ENCODE measurements around the gene SRMS.

SRMS gene

DNA sequence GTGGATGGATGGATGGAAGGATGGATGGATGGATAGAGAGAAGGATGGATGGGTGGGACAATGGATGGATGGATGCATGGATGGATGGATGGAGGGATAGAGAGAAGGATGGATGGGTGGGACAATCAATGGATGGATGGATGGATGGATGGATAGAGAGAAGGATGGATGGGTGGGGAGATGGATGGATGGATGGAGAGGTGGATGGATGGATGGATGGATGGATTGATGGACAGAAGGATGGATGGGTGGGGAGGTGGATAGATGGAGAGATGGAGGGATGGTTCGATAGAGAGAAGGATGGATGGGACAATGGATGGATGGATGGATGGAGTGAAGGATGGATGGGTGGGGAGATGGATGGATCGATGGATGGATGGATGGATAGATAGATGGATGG is 55.0 kb downstream of the SRMS start:
- Histone ChIP-seq H2BK120ac (ENCODE audit: low read depth, low read length) (no peak overlapping the region), H3K14ac (ENCODE audit: low read length) (peak overlapping the region; percentile 2), H3K27ac (replicated peaks; ENCODE audit: low read length) (no peak overlapping the region), H3K36me3 (replicated peaks in 1 of 2; ENCODE audit: control insufficient read depth in 2 of 2, insufficient read depth in 2 of 2, low read length in 2 of 2) (no peaks in the 10 kb centered on the region), H3K4me2 (ENCODE audit: insufficient read depth, low read length, poor library complexity, severe bottlenecking) (no peak overlapping the region), H2AK5ac (ENCODE audit: low read depth, low read length) (no peak overlapping the region), H2BK5ac (ENCODE audit: low read length) (no peak overlapping the region), H3K9me3 (replicated peaks in 1 of 2; ENCODE audit: control insufficient read depth in 2 of 2, insufficient read depth in 1 of 2, low read depth in 1 of 2, low read length in 2 of 2) (peaks cover 0 to 3% of the 10 kb centered on the region in 2 donors), H3K18ac (ENCODE audit: low read length) (no peak overlapping the region), H4K91ac (ENCODE audit: low read depth, low read length, poor library complexity) (no peak overlapping the region), H3K9ac (ENCODE audit: low read depth, low read length, poor library complexity) (no peak overlapping the region), H2BK15ac (ENCODE audit: low read length) (no peak overlapping the region), H3K27me3 (ENCODE audit: control insufficient read depth in 3 of 3, insufficient read depth in 3 of 3, low read depth in 1 of 3, low read length in 3 of 3) (peaks cover 11 to 39% (median 30%) of the 10 kb centered on the region in 3 experiments), H2AFZ (ENCODE audit: low read length) (no peak overlapping the region), H3K79me1 (ENCODE audit: low read depth, low read length) (peaks cover 2% of the 10 kb centered on the region), H3K4me1 (ENCODE audit: control insufficient read depth in 2 of 2, insufficient read depth in 1 of 2, low read depth in 1 of 2, low read length in 2 of 2) (peaks cover 0 to 3% of the 10 kb centered on the region in 2 donors), H3K4me3 (ENCODE audit: low read length in 2 of 2) (peak overlapping the region in 1 of 2 donors; percentile 44), H3K23ac (ENCODE audit: low read depth, low read length, poor library complexity) (no peak overlapping the region), H3K4ac (ENCODE audit: low read length) (no peak overlapping the region), H2BK12ac (ENCODE audit: low read length) (no peak overlapping the region), H4K8ac (ENCODE audit: low read depth, low read length) (no peak overlapping the region)
- 92 to 100% methylated on average over 1 to 2 of the region's 2 CpGs for WGBS, 2 donors (ENCODE audit: extremely low coverage in 2 of 2, insufficient read length in 2 of 2, insufficient replicate concordance in 1 of 2)
- DNase-seq (ENCODE audit: low spot score), result no peak

DNA sequence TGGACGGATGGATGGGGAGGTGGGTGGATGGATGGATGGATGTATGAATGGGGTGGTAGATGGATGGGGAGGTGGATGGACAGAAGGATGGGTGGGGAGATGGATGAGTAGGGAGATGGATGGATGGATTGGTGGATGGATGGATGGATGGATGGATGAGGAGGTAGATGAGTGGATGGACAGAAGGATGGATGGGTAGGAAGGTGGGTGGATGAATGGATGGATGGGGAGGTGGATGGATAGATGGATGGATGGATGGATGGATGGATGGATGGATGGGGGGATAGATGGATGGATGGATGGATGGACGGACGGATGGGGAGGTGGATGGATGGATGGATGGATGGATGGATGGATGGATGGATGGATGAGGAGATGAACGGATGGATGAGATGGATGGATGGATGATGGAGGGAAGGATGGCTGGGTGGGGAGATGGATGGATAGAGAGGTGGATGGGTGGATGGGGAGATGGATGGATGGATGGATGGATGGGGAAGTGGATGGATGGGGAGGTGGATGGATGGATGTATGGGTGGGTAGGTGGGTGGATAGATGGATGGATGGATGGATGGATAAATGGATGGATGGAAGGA is 55.8 kb downstream of the SRMS start:
- H3K14ac ChIP-seq (ENCODE audit: low read length), result no peak overlapping the region
- H3K18ac ChIP-seq (ENCODE audit: low read length), result no peak overlapping the region
- H3K79me1 ChIP-seq (ENCODE audit: low read depth, low read length), result peaks cover 4% of the 10 kb centered on the region
- peaks cover 0 to 3% of the 10 kb centered on the region in 2 donors for H3K4me1 ChIP-seq (ENCODE audit: control insufficient read depth in 2 of 2, insufficient read depth in 1 of 2, low read depth in 1 of 2, low read length in 2 of 2)
- H2BK120ac ChIP-seq (ENCODE audit: low read depth, low read length), result no peak overlapping the region
- no peak overlapping the region for H2AK5ac ChIP-seq (ENCODE audit: low read depth, low read length)
- no peak overlapping the region for H4K91ac ChIP-seq (ENCODE audit: low read depth, low read length, poor library complexity)
- no peak overlapping the region for H2AFZ ChIP-seq (ENCODE audit: low read length)
- H3K9ac ChIP-seq (ENCODE audit: low read depth, low read length, poor library complexity), result no peak overlapping the region
- peaks cover 0 to 3% of the 10 kb centered on the region in 2 donors for H3K9me3 ChIP-seq (replicated peaks in 1 of 2; ENCODE audit: control insufficient read depth in 2 of 2, insufficient read depth in 1 of 2, low read depth in 1 of 2, low read length in 2 of 2)
- H3K27ac ChIP-seq (replicated peaks; ENCODE audit: low read length), result no peak overlapping the region
- H3K27me3 ChIP-seq (ENCODE audit: control insufficient read depth in 3 of 3, insufficient read depth in 3 of 3, low read depth in 1 of 3, low read length in 3 of 3), result peaks cover 6 to 36% (median 27%) of the 10 kb centered on the region in 3 experiments
- no peak overlapping the region for H2BK12ac ChIP-seq (ENCODE audit: low read length)
- H3K23ac ChIP-seq (ENCODE audit: low read depth, low read length, poor library complexity), result no peak overlapping the region
- no peak for DNase-seq (ENCODE audit: low spot score)
- H4K8ac ChIP-seq (ENCODE audit: low read depth, low read length), result no peak overlapping the region
- 100% methylated on average over 4 of the region's 4 CpGs; no CpG with 5 or more reads in 1 of the 2 donors for WGBS, 2 donors (ENCODE audit: extremely low coverage in 2 of 2, insufficient read length in 2 of 2, insufficient replicate concordance in 1 of 2)
- no peak overlapping the region for H3K4ac ChIP-seq (ENCODE audit: low read length)
- no peak overlapping the region for H3K4me3 ChIP-seq (ENCODE audit: low read length in 2 of 2)
- H3K36me3 ChIP-seq (replicated peaks in 1 of 2; ENCODE audit: control insufficient read depth in 2 of 2, insufficient read depth in 2 of 2, low read length in 2 of 2), result no peaks in the 10 kb centered on the region
- H2BK15ac ChIP-seq (ENCODE audit: low read length), result no peak overlapping the region
- no peak overlapping the region for H2BK5ac ChIP-seq (ENCODE audit: low read length)
- no peak overlapping the region for H3K4me2 ChIP-seq (ENCODE audit: insufficient read depth, low read length, poor library complexity, severe bottlenecking)

DNA sequence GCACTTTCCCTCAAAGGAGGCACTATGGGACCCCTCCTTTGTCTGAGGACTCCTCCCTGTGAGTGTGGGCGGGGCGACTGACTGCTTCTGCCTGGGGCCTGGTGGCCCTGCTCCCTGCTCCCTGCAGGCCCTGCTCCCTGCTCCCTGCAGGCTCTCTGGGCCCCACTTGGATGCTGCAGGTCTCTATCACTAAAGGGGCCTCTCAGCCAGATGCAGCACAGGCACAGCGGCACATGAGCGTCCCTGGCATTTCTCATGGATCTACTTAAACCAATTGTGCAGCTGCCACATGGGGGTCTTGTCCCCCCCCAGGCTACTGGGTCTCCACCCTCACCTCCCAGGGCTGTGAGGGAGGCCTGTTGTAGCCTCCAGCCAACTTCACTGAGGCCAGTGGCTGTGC is 56.5 kb downstream of the SRMS start:
- H3K36me3 ChIP-seq (replicated peaks in 1 of 2; ENCODE audit: control insufficient read depth in 2 of 2, insufficient read depth in 2 of 2, low read length in 2 of 2), result no peaks in the 10 kb centered on the region
- WGBS, 2 donors (ENCODE audit: extremely low coverage in 2 of 2, insufficient read length in 2 of 2, insufficient replicate concordance in 1 of 2), result no CpG with 5 or more reads among the region's 4 CpGs
- H3K14ac ChIP-seq (ENCODE audit: low read length), result peak overlapping the region; percentile 21
- no peak overlapping the region for H2BK15ac ChIP-seq (ENCODE audit: low read length)
- no peak overlapping the region for H2BK12ac ChIP-seq (ENCODE audit: low read length)
- peak overlapping the region; percentile 27 for H3K18ac ChIP-seq (ENCODE audit: low read length)
- H4K8ac ChIP-seq (ENCODE audit: low read depth, low read length), result no peak overlapping the region
- no peak overlapping the region for H3K4me2 ChIP-seq (ENCODE audit: insufficient read depth, low read length, poor library complexity, severe bottlenecking)
- peaks cover 0 to 3% of the 10 kb centered on the region in 2 donors for H3K9me3 ChIP-seq (replicated peaks in 1 of 2; ENCODE audit: control insufficient read depth in 2 of 2, insufficient read depth in 1 of 2, low read depth in 1 of 2, low read length in 2 of 2)
- peak overlapping the region; percentile 68 for H2AK5ac ChIP-seq (ENCODE audit: low read depth, low read length)
- H2BK120ac ChIP-seq (ENCODE audit: low read depth, low read length), result no peak overlapping the region
- no peak overlapping the region for H4K91ac ChIP-seq (ENCODE audit: low read depth, low read length, poor library complexity)
- H3K9ac ChIP-seq (ENCODE audit: low read depth, low read length, poor library complexity), result no peak overlapping the region
- no peak overlapping the region for H2AFZ ChIP-seq (ENCODE audit: low read length)
- no peak overlapping the region for H3K27ac ChIP-seq (replicated peaks; ENCODE audit: low read length)
- no peak overlapping the region for H3K4me3 ChIP-seq (ENCODE audit: low read length in 2 of 2)
- DNase-seq (ENCODE audit: low spot score), result no peak
- peaks cover 4% of the 10 kb centered on the region for H3K79me1 ChIP-seq (ENCODE audit: low read depth, low read length)
- H3K23ac ChIP-seq (ENCODE audit: low read depth, low read length, poor library complexity), result no peak overlapping the region
- H3K4ac ChIP-seq (ENCODE audit: low read length), result no peak overlapping the region
- peaks cover 0 to 3% of the 10 kb centered on the region in 2 donors for H3K4me1 ChIP-seq (ENCODE audit: control insufficient read depth in 2 of 2, insufficient read depth in 1 of 2, low read depth in 1 of 2, low read length in 2 of 2)
- peak overlapping the region; percentile 82 for H2BK5ac ChIP-seq (ENCODE audit: low read length)
- H3K27me3 ChIP-seq (ENCODE audit: control insufficient read depth in 3 of 3, insufficient read depth in 3 of 3, low read depth in 1 of 3, low read length in 3 of 3), result peaks cover 3 to 30% (median 27%) of the 10 kb centered on the region in 3 experiments
